A673 (cell line): Measurements from ENCODE around the gene TACR2. TPM values are rescaled to one million over a fixed set of nuclear protein-coding genes. Genes with fewer than 3 reads are reported as not detected.

Experiments
- BruUV-seq: library from RNA; stranded (reverse); fragments of 400-500 nt; replicated peaks from 2 replicates; lab custom pipeline; 2021; lab: Mats Ljungman, UMichigan
- CTCF ChIA-PET: fragments of 300-600 bp; sonication (Branson Sonifier 250); formaldehyde crosslinking; loops from one replicate; lab custom pipeline; 2022; ENCODE audit warnings: antibody characterized with exemption; lab: Charles Lee
- POLR2A ChIA-PET: fragments of 300-600 bp; sonication (Branson Sonifier 250); formaldehyde crosslinking; loops from one replicate; lab custom pipeline; 2022; ENCODE audit warnings: antibody characterized with exemption; ENCODE audit not compliant: low non-redundant PET; lab: Charles Lee
- DNase-seq: peaks from one replicate; pipeline ENCODE4 v3.0.0-alpha.2; 2015; ENCODE audit warnings: low spot score
- H3K27ac ChIP-seq: fragments of 200-600 bp; sonication (generic); 2 replicates; pipeline ENCODE4 v1.5.1; 2016; ENCODE audit warnings: mixed run types, low read depth, mild to moderate bottlenecking, mixed read lengths, antibody characterized with exemption, low read length; ENCODE audit not compliant: poor library complexity, severe bottlenecking
- H3K27me3 ChIP-seq: fragments of 200-600 bp; sonication (generic); replicated peaks from 2 replicates; pipeline ENCODE4 v1.6.1; 2017; ENCODE audit warnings: mixed run types, low read depth, mild to moderate bottlenecking, mixed read lengths, antibody characterized with exemption, low read length; ENCODE audit not compliant: insufficient read depth, poor library complexity
- H3K36me3 ChIP-seq: fragments of 200-600 bp; sonication (generic); 2 replicates; pipeline ENCODE4 v1.6.1; 2016; ENCODE audit warnings: mixed run types, mild to moderate bottlenecking, mixed read lengths, antibody characterized with exemption, low read length; ENCODE audit not compliant: insufficient read depth, poor library complexity, severe bottlenecking
- H3K4me1 ChIP-seq: fragments of 200-600 bp; sonication (generic); 2 replicates; pipeline ENCODE4 v1.6.1; 2017; ENCODE audit warnings: mixed run types, mild to moderate bottlenecking, mixed read lengths, antibody characterized with exemption, low read length; ENCODE audit not compliant: insufficient read depth, poor library complexity, severe bottlenecking
- H3K4me3 ChIP-seq: fragments of 200-600 bp; sonication (generic); 2 replicates; pipeline ENCODE4 v1.5.1; 2016; ENCODE audit warnings: low read depth, mixed run types, mild to moderate bottlenecking, mixed read lengths, low read length; ENCODE audit not compliant: poor library complexity, severe bottlenecking
- H3K9me3 ChIP-seq: fragments of 200-600 bp; sonication (generic); 2 replicates; pipeline ENCODE4 v1.6.1; 2016; ENCODE audit warnings: mixed run types, low read depth, mild to moderate bottlenecking, mixed read lengths, antibody characterized with exemption, low read length; ENCODE audit not compliant: poor library complexity, severe bottlenecking
- CTCF ChIP-seq: fragments of 300-800, 200-600 bp; sonication (generic); conservative IDR thresholded peaks from 2 replicates; pipeline ENCODE4 v1.5.1; 2017; ENCODE audit warnings: low read depth, mild to moderate bottlenecking, antibody characterized with exemption, low read length, moderate library complexity, mixed read lengths
- EZH2 ChIP-seq: fragments of 200-600 bp; sonication (generic); IDR thresholded peaks from 2 replicates; pipeline ENCODE4 v1.6.1; 2017; ENCODE audit warnings: borderline replicate concordance, low read depth, mild to moderate bottlenecking, mixed read lengths, antibody characterized with exemption, low read length; ENCODE audit not compliant: poor library complexity, severe bottlenecking
- intact Hi-C: fragments of 100-400 bp; cut with micrococcal nuclease; formaldehyde crosslinking; loops from one replicate; pipeline ENCODE4 v1.10.0; 2022; ENCODE audit not compliant: unreplicated experiment
- total RNA-seq: library from RNA; stranded (reverse); gene quantifications from 2 replicates; pipeline ENCODE4 v1.2.3, GENCODE V29; 2021

Gene TACR2
- total RNA-seq, 1 experiment from 2014 or later = 0.21 TPM

- intact Hi-C loops = no loop called here
- no peak for DNase-seq
- H3K27ac ChIP-seq = no peak overlapping the region
- BruUV-seq = no TSS peak
- no peaks in the 10 kb centered on the region for H3K9me3 ChIP-seq
- no peaks in the 10 kb centered on the region for H3K27me3 ChIP-seq
- POLR2A ChIA-PET = no interaction called here
- CTCF ChIA-PET = interaction anchor here (1.1 kb wide), 1 partner anchor 12 kb away, joined by 4 read pairs; no protein-coding TSS in a partner anchor
- TF ChIP-seq CTCF (no peak), EZH2 (no peak)
- H3K4me3 ChIP-seq = no peak overlapping the region
- no peaks in the 10 kb centered on the region for H3K4me1 ChIP-seq
- no peaks in the 10 kb centered on the region for H3K36me3 ChIP-seq
These were observed 22.0 kb upstream of the TACR2 start for GRCh38 chr10:69438536-69439349.

GRCh38 chr10:69437321-69438259 is 20.9 kb upstream of the TACR2 start:
- Histone ChIP-seq H3K27ac (no peak overlapping the region), H3K27me3 (no peaks in the 10 kb centered on the region), H3K4me1 (no peaks in the 10 kb centered on the region), H3K4me3 (no peak overlapping the region), H3K36me3 (no peaks in the 10 kb centered on the region), H3K9me3 (no peaks in the 10 kb centered on the region)
- no peak for DNase-seq
- BruUV-seq = no TSS peak
- ChIA-PET POLR2A (no interaction called here), CTCF (interaction anchor here (1.1 kb wide), 1 partner anchor 13 kb away, joined by 4 read pairs; no protein-coding TSS in a partner anchor)
- intact Hi-C loops = no loop called here
- TF ChIP-seq EZH2 = no peak
- TF ChIP-seq CTCF = no peak

GRCh38 chr10:69435966-69436520 is 19.3 kb upstream of the TACR2 start:
- H3K4me3 ChIP-seq = no peak overlapping the region
- ChIA-PET CTCF (no interaction called here), POLR2A (no interaction called here)
- BruUV-seq = no TSS peak
- TF ChIP-seq CTCF = no peak
- no peak for TF ChIP-seq EZH2
- H3K36me3 ChIP-seq = no peaks in the 10 kb centered on the region
- no peaks in the 10 kb centered on the region for H3K9me3 ChIP-seq
- no peaks in the 10 kb centered on the region for H3K27me3 ChIP-seq
- no peak overlapping the region for H3K27ac ChIP-seq
- intact Hi-C loops = no loop called here
- no peak for DNase-seq
- H3K4me1 ChIP-seq = no peaks in the 10 kb centered on the region
